Mammary microvascular endothelial cell (primary cell): ENCODE results near the gene SDHAF4. TPM values are rescaled to one million over a fixed set of nuclear protein-coding genes. Genes with fewer than 3 reads are reported as not detected.

Experiments used
- total RNA-seq: library from RNA; depleted of rRNA; stranded (reverse); fragments of >200 nt; gene quantifications from 2 replicates; pipeline ENCODE4 v1.2.3, GENCODE V29; 2015

Gene SDHAF4
- 6.9 and 10.5 TPM in 2 replicates for total RNA-seq

GRCh38 chr6:70566751-70567382 is at the start of gene SDHAF4:
SDHAF4 (plus strand) TSS chr6:70566930; CDS start chr6:70566941, 11 bp downstream.

Other genes with a start within 250 kb of the SDHAF4 start
- gene FAM135A, start 153.4 kb upstream of the SDHAF4 start, total RNA-seq, result 7.7 and 8.6 TPM in 2 replicates
- 16.3 and 17.5 TPM in 2 replicates for gene SMAP1, start 101.0 kb downstream of the SDHAF4 start, total RNA-seq